ENCODE measurements around the gene FAM156A.
"Not testable (repeated sequence)": the region's sequence is repeated elsewhere in the genome, so short reads cannot be mapped to it uniquely, and the experiment has no call there.

DNA sequence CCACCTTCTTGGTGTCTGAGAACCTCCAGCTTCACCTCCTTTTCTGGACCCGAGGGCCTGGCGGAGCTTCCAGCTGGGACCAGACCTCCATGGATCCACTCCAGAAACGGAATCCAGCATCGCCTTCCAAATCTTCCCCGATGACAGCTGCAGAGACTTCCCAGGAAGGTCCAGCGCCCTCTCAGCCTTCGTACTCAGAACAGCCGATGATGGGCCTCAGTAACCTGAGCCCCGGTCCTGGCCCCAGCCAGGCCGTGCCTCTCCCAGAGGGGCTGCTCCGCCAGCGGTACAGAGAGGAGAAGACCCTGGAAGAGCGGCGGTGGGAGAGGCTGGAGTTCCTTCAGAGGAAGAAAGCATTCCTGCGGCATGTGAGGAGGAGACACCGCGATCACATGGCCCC is 51.2 kb downstream of the FAM156A start:
- TF ChIP-seq, protein P1, sequence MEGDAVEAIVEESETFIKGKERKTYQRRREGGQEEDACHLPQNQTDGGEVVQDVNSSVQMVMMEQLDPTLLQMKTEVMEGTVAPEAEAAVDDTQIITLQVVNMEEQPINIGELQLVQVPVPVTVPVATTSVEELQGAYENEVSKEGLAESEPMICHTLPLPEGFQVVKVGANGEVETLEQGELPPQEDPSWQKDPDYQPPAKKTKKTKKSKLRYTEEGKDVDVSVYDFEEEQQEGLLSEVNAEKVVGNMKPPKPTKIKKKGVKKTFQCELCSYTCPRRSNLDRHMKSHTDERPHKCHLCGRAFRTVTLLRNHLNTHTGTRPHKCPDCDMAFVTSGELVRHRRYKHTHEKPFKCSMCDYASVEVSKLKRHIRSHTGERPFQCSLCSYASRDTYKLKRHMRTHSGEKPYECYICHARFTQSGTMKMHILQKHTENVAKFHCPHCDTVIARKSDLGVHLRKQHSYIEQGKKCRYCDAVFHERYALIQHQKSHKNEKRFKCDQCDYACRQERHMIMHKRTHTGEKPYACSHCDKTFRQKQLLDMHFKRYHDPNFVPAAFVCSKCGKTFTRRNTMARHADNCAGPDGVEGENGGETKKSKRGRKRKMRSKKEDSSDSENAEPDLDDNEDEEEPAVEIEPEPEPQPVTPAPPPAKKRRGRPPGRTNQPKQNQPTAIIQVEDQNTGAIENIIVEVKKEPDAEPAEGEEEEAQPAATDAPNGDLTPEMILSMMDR (IDR thresholded peaks at IDR 0.05): not testable (repeated sequence)
- TF ChIP-seq POLR2AphosphoS5 (IDR thresholded peaks at IDR 0.05); POLR2A (IDR thresholded peaks at IDR 0.05; ENCODE audit: low read depth): not testable (repeated sequence)

Measured in esophagus muscularis mucosa (tissue), 3 donors.